GM18868 (cell line): ENCODE data around the gene IFNGR2.
"Not testable (repeated sequence)": the region's sequence is repeated elsewhere in the genome, so short reads cannot be mapped to it uniquely, and the experiment has no call there.

Source experiments
- ATAC-seq: cut with Tn5 transposase; IDR thresholded peaks from one replicate; pipeline ENCODE4 v1.9.1; 2021; ENCODE audit warnings: mild to moderate bottlenecking, moderate library complexity; ENCODE audit not compliant: unreplicated experiment

IFNGR2 gene

DNA sequence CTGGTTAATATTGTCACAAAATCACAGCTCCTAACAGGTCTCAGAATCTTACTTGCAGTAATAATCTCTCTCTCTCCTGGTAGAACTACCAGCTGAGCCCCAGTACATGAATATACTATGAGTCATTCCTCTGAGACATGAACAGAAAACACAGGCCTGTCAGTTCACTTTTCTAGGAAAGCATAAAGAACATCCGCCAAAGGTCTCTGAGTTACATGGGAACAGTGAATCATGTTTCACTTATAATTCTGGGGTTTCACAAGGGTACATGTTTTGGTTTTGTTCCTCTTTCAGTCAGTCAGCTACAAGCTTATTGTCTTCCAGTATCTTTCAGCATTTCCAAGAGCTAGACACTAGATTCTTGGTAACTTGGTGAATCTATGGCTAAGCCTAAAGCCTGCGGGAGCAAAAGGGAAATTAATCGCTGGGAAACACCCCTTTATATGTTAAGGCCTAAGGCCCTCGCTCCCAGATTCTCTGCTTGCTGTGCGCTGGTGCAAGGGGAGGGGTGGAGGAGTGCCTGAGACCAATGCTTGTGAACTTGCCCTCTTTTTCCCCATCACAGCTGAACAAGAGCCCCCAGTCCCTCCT lies 31.7 kb downstream of the IFNGR2 start:
- ATAC-seq = peak; percentile 91

DNA sequence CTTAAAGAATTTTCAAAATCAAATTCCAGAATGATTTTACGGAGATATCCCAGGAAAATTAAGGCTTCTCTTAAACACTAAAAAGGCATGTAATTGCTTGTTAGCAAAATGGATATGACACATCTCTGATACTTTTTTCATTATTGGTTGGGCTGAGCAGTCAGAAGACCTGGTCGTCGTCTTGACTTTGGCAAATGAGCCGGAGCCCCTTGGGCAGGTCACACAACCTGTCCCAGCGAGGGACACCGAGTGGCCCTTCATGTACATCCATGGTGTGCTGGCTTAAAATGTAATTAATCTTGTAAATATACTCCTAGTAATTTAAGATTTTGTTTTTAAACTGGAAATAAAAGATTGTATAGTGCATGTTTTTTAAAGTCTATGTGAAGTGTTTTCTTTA lies 33.9 kb downstream of the IFNGR2 start:
- no peak for ATAC-seq

- ATAC-seq = peak; percentile 77
Measured at GRCh38 chr21:33441489-33442477, 38.6 kb downstream of the IFNGR2 start.

GRCh38 chr21:33443194-33443593 lies 40.0 kb downstream of the IFNGR2 start:
- no peak for ATAC-seq

DNA sequence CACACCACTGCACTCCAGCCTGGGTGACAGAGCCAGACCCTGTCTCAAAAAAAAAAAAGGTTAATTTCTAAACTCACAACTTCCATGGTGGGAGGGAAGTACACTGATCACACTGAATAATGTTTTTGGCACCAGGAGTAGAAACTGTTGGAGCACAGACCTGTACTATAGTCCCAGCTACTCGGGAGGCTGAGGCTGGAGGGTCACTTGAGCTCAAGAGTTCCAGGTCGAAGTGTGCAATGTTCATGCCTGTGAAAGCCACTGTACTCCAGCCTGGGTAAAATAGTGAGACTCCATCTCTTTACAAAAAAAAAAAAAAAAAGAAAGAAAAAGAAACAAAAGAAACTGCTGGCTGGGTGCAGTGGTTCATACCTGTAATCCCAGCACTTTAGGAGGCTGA lies 41.3 kb downstream of the IFNGR2 start:
- ATAC-seq = no peak

DNA sequence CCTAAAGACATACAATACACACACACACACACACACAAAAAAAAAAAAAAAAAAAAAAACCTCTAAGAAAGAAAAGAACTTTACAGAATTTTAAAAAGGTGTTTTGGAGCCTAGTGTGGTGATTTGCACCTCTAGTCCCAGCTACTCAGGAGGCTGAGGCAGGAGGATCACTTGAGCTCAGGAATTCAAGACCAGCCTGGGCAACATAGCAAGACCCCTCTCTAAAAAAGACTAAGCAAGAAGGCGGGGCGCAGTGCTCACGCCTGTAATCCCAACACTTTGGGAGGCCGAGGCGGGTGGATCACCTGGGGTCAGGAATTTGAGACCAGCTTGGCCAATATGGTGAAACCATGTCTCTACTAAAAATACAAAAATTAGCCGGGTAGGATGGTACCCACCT lies 43.4 kb downstream of the IFNGR2 start:
- ATAC-seq = not testable (repeated sequence)

GRCh38 chr21:33449616-33450015 lies 46.4 kb downstream of the IFNGR2 start:
- no peak for ATAC-seq

DNA sequence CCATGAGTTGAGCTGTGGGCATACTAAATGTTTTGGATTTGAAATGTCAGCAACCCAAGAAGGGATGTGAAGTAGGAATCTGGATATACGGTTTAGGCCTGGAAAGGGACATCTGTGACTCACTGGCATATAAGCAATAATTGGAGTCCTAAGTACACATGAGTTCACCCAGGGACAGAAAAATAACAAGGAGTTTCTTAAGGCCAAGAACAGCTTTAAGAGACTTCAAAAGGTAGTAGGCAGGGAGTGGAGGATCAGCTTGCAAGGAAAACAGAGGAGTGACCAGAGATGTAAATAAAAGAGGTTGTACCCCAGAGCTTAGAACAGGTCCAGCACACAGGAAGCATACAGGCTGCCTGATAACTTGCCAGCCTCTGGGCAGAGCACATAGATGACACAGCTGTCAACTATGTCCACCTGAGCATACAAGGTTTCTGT lies 48.4 kb downstream of the IFNGR2 start:
- ATAC-seq = no peak

DNA sequence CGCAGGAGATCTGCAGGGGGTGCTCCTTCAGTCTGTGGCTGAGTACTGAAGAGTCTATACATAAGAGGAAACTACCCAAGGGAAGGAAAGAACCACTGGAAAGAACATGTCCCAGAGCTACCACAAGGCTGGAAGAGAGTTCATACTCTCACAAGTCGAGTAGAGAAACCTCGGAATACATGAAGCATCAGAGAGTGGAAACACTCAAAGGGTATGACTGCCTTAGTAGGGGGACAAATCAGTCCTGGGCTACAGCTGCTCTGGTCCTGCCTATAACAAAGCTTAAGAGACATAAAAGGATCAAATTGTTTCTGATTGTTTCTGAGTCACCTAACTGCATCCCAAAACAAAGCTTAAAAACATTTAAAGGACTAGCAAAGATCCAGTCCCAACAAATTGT lies 49.1 kb downstream of the IFNGR2 start:
- ATAC-seq = no peak

- ATAC-seq = no peak
Measured at GRCh38 chr21:33455686-33456446, 52.7 kb downstream of the IFNGR2 start.

DNA sequence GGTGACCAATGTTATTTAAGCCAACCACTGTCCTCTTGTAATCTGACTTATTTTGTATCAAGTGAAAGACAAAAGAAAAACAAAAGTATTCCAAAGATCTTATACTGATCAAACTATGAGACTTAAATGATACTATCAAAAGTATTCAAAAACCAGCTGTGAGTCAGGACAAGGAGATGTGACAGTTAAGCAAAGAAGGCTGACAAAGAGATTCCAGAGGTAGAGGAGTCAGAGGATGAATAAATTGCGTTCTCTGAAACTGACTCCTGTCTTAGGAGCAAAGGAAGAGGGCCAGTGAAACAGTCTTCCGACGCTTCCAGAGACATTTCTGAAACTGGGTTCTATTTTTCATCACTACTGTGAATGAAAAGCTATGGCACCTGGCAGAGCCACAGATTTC lies 55.6 kb downstream of the IFNGR2 start:
- ATAC-seq = no peak

DNA sequence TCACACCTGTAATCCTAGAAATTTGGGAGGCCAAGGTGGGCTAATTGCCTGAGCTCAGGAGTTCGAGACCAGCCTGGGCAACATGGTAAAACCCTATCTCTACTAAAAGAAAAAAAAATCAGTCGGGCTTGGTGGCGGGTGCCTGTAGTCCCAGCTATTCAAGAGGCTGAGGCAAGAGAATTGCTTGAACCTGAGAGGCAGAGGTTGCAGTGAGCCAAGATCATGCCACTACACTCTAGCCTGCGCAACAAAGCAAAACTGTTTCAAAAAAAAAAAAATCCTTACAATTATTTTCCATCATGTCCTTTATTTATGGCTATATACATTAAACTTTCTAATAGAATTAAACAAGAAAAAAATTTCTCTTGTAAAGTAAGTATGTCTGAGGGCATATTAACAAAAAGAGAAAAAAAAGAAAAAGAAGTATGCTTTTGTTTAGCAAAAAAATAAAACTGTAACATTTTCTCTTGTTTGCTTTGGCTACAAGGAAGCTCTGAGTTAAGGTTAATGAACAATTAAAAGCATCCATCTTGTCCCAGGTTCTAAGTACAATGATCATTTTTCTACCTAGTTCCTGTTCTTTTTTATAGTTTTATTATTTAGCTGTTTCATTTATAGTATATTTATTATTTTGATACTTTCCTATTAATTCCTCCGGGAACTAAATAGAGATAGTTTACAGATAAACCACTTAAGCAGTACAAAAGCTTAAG lies 58.5 kb downstream of the IFNGR2 start:
- no peak for ATAC-seq

GRCh38 chr21:33469183-33469582 lies 66.0 kb downstream of the IFNGR2 start:
- ATAC-seq = not testable (repeated sequence)

DNA sequence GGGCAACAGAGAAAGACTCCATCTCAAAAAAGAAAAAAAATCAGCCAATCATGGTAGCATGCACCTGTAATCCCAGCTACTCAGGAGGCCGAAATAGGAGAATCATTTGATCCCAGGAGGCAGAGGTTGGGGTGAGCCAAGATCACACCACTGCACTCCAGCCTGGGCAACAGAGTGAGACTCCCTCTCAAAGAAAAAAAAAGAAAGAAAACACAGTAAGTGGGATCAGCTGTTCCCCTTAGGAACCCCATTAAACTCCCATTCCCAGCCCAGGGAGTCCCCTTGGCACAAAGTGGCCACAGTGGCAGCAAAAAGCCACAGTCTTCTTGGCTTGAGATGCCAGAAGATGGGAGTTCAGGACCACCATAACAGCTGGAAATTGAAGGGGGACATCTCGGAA lies 67.5 kb downstream of the IFNGR2 start:
- no peak for ATAC-seq

- no peak for ATAC-seq
Measured at GRCh38 chr21:33473344-33473743, 70.1 kb downstream of the IFNGR2 start.

DNA sequence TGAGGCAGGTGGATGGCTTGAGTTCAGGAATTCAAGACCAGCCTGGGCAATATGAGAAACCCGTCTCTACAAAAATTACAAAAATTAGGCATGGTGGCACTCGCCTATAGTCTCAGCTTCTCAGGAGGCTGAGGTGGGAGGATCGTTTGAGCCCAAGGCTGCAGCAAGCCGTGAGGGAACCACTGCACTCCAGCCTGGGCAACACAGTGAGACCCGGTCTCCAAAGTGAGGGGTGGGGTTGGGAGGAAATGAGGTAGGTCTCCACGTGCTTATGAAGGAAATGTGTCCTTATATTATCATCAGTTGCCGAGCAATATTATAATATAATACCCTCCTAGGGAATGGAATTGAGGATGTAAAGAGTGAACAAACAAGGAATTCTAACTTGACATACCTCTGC lies 73.9 kb downstream of the IFNGR2 start:
- ATAC-seq = no peak

DNA sequence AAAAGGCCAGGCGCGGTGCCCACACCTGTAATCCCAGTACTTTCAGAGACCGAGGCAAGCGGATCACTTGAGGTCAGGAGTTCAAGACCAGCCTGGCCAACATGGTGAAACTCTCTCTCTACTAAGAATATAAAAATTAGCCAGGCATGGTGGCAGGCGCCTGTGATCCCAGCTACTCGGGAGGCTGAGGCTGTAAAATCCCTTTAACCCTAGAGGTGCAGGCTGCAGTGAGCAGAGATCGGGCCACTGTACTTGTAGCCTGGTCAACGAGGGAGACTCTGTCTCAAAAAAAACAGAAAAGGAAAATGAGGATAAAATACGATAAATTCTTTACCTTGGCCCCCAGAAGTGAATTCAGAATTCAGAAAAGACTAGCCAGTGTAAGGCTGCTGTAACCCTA lies 75.0 kb downstream of the IFNGR2 start:
- ATAC-seq = no peak

DNA sequence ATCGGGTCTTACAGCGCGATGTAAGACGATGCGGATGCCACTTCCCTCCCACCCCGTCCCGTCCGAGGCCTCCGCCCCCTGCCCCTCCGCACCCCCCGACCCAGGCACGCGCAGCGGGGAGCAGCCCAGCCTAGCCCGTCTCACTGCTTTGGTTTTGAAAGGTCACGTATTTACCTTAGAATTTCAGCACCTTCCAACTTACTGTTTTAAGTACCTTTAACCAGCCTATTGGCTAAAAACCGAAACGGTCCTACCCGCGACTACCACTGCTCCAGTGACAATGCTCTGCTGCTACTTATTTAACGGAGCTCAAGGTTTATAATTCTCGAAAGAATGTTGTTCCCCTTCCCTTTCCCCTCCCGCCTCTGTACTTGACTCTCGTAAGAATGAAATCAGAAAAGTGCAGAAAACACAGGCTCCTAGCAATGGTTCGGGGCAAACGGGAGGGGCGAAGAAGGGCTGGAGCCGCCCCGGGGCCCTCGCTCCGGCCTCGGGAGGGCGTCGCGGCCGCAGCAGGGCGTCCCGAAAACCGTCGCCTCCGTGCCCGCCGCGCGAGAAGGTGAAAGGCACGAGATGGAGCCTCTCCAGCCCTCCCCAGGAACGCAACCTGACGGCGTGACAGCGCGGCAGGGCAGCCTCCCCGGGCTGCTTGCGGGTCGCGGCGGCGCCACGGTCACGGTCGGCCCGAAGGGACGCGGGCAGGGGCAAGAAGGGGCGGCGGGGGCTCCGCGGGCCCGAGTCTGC lies 75.9 kb downstream of the IFNGR2 start:
- ATAC-seq = peak; percentile 15

- peak; percentile 90 for ATAC-seq
Measured at GRCh38 chr21:33479679-33480480, 76.7 kb downstream of the IFNGR2 start, which contains the start of gene TMEM50B. Gene TMEM50B (minus strand): TSS chr21:33479974. CDS start chr21:33468885, 11,089 bp downstream.
